Adrenal gland (tissue), 5 donors: ENCODE measurements around the gene F7.

Source experiments
- CTCF ChIP-seq, 6 experiments: fragments of 450-650 bp in 4 of 6; fragments of 200-600 bp in 2 of 6; sonication (generic) in 1 of 6; IDR thresholded peaks; 1 replicate in 5 of 6; 2 replicates in 1 of 6; pipeline versions ENCODE4 v1.5.1 to v1.8.0; 2016 to 2021; ENCODE audit warnings: antibody characterized with exemption in 6 of 6, mild to moderate bottlenecking in 2 of 6, moderate library complexity in 1 of 6
- POLR2A ChIP-seq, 2 donors: fragments of 450-650 bp; IDR thresholded peaks; one replicate each; pipeline ENCODE4 v1.6.1; 2017; ENCODE audit warnings: antibody characterized with exemption in 2 of 2, mild to moderate bottlenecking in 2 of 2, moderate library complexity in 1 of 2
- donor health status: DM: no; HTN: no; CAD: no.

GRCh38 chr13:113158946-113159345 lies 53.4 kb downstream of the F7 start:
- TF ChIP-seq CTCF (IDR thresholded peaks at IDR 0.05) = no peak
- no peak for TF ChIP-seq POLR2A (IDR thresholded peaks at IDR 0.05)
